Measurements from ENCODE around the gene SLC46A1.

GRCh38 chr17:28350271-28350670 lies 55.7 kb downstream of the SLC46A1 start:
- TF ChIP-seq RAD21 (conservative IDR thresholded peaks at IDR 0.05) (no peak), POLR2AphosphoS5 (IDR thresholded peaks at IDR 0.05) (no peak), MXI1 (conservative IDR thresholded peaks at IDR 0.05; ENCODE audit: poor library complexity, severe bottlenecking) (no peak), TAF1 (IDR thresholded peaks at IDR 0.05; ENCODE audit: low read depth) (no peak), EZH2 (IDR thresholded peaks at IDR 0.05; ENCODE audit: borderline replicate concordance, insufficient read depth, low read length, poor library complexity, severe bottlenecking) (no peak)
- TF ChIP-seq, protein P1, sequence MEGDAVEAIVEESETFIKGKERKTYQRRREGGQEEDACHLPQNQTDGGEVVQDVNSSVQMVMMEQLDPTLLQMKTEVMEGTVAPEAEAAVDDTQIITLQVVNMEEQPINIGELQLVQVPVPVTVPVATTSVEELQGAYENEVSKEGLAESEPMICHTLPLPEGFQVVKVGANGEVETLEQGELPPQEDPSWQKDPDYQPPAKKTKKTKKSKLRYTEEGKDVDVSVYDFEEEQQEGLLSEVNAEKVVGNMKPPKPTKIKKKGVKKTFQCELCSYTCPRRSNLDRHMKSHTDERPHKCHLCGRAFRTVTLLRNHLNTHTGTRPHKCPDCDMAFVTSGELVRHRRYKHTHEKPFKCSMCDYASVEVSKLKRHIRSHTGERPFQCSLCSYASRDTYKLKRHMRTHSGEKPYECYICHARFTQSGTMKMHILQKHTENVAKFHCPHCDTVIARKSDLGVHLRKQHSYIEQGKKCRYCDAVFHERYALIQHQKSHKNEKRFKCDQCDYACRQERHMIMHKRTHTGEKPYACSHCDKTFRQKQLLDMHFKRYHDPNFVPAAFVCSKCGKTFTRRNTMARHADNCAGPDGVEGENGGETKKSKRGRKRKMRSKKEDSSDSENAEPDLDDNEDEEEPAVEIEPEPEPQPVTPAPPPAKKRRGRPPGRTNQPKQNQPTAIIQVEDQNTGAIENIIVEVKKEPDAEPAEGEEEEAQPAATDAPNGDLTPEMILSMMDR (IDR thresholded peaks at IDR 0.05; ENCODE audit: poor library complexity, severe bottlenecking) = no peak
